HCT116 (cell line): Measurements from ENCODE around the gene EGFR. TPM values are rescaled to one million over a fixed set of nuclear protein-coding genes. Genes with fewer than 3 reads are reported as not detected.

Source experiments
- ATAC-seq: fragments of 200-7000 bp; cut with Tn5 transposase; 2 replicates; pipeline ENCODE4 v1.9.1; 2020; ENCODE audit warnings: mild to moderate bottlenecking, moderate library complexity
- BruUV-seq: library from RNA; stranded (reverse); fragments of 400-500 nt; replicated peaks from 2 replicates; lab custom pipeline; 2021; lab: Mats Ljungman, UMichigan
- CTCF ChIA-PET: fragments of 300-600 bp; sonication (Branson Sonifier 250); formaldehyde crosslinking; loops from one replicate; lab custom pipeline; 2021; ENCODE audit warnings: antibody characterized with exemption; lab: Charles Lee
- POLR2A ChIA-PET: fragments of 300-600, 350-600 bp; sonication (Branson Sonifier 250); formaldehyde crosslinking; loops from one replicate; lab custom pipeline; 2021; ENCODE audit warnings: antibody characterized with exemption; lab: Charles Lee
- RAD21 ChIA-PET, 2 experiments: fragments of 300-600 bp; sonication (Branson Sonifier 250); formaldehyde crosslinking; loops; one replicate each; lab custom pipeline; 2023; ENCODE audit warnings: low total read pairs in 2 of 2; ENCODE audit not compliant: uncharacterized antibody in 2 of 2, unreplicated experiment in 2 of 2, low non-redundant PET in 1 of 2; lab: Charles Lee
- DNase-seq: peaks from one replicate; pipeline ENCODE4 v3.0.0-alpha.2; 2010; ENCODE audit warnings: low read depth, low spot score
- H2AFZ ChIP-seq: fragments of 200-600 bp; shearing (Covaris generic), sonication (generic); 2 replicates; pipeline ENCODE4 v1.6.1; 2017; ENCODE audit warnings: low read depth, mixed run types, mixed read lengths, antibody characterized with exemption, low read length; ENCODE audit not compliant: poor library complexity, severe bottlenecking
- H3K27ac ChIP-seq: 2 replicates; pipeline ENCODE4 v1.5.1; 2012; ENCODE audit warnings: low read depth, low read length
- H3K27me3 ChIP-seq: fragments of 200-600 bp; sonication (generic); 2 replicates; pipeline ENCODE4 v1.6.1; 2016; ENCODE audit warnings: mixed run types, low read length, mixed read lengths; ENCODE audit not compliant: insufficient read depth
- H3K36me3 ChIP-seq, 2 experiments: fragments of 200-500 bp in 1 of 2; fragments of 200-600 bp in 1 of 2; sonication (Bioruptor generic) in 1 of 2; sonication (generic) in 1 of 2; 2 replicates each; pipeline versions ENCODE4 v1.5.1 to v1.6.1; 2014 to 2016; ENCODE audit warnings: low read length in 2 of 2, inconsistent platforms in 1 of 2, mixed read lengths in 1 of 2, mixed run types in 1 of 2; ENCODE audit not compliant: insufficient read depth in 2 of 2, control insufficient read depth in 1 of 2
- H3K4me1 ChIP-seq, 2 experiments: fragments of 200-600 bp in 1 of 2; sonication (generic) in 1 of 2; 2 replicates each; pipeline versions ENCODE4 v1.5.1 to v1.6.1; 2012 to 2017; ENCODE audit warnings: low read length in 2 of 2, inconsistent platforms in 1 of 2, mild to moderate bottlenecking in 1 of 2, mixed read lengths in 1 of 2, mixed run types in 1 of 2, moderate library complexity in 1 of 2; ENCODE audit not compliant: insufficient read depth in 2 of 2, control insufficient read depth in 1 of 2
- H3K4me2 ChIP-seq: fragments of 200-600 bp; sonication (generic); 2 replicates; pipeline ENCODE4 v1.6.1; 2017; ENCODE audit warnings: mixed run types, low read length, mixed read lengths
- H3K4me3 ChIP-seq, 2 experiments: fragments of 200-600 bp in 1 of 2; sonication (generic) in 1 of 2; replicated peaks in 1 of 2; 2 replicates each; pipeline ENCODE4 v1.5.1; 2011 to 2016; ENCODE audit warnings: low read length in 2 of 2, control low read depth in 1 of 2, low read depth in 1 of 2, mild to moderate bottlenecking in 1 of 2, mixed read lengths in 1 of 2, mixed run types in 1 of 2
- H3K79me2 ChIP-seq: fragments of 200-600 bp; sonication (generic); 2 replicates; pipeline ENCODE4 v1.6.1; 2017; ENCODE audit warnings: mild to moderate bottlenecking, mixed run types, low read length, moderate library complexity, mixed read lengths; ENCODE audit not compliant: insufficient read depth
- H3K9ac ChIP-seq: fragments of 200-600 bp; sonication (generic); 2 replicates; pipeline ENCODE4 v1.6.1; 2016; ENCODE audit warnings: low read length, mixed read lengths
- H3K9me2 ChIP-seq: fragments of 200-600 bp; sonication (generic), shearing (Covaris generic); 2 replicates; pipeline ENCODE4 v1.6.1; 2017; ENCODE audit warnings: mixed run types, mild to moderate bottlenecking, moderate library complexity; ENCODE audit not compliant: insufficient read depth
- H3K9me3 ChIP-seq, 2 experiments: fragments of 200-500 bp in 1 of 2; fragments of 200-600 bp in 1 of 2; sonication (Bioruptor generic) in 1 of 2; sonication (generic) in 1 of 2; 2 replicates each; pipeline ENCODE4 v1.6.1; 2014 to 2017; ENCODE audit warnings: low read length in 2 of 2, mixed read lengths in 2 of 2, inconsistent platforms in 1 of 2, low read depth in 1 of 2, mild to moderate bottlenecking in 1 of 2, mixed run types in 1 of 2, moderate library complexity in 1 of 2; ENCODE audit not compliant: control insufficient read depth in 1 of 2, insufficient read depth in 1 of 2
- H4K20me1 ChIP-seq: fragments of 200-600 bp; sonication (generic), shearing (Covaris generic); 2 replicates; pipeline ENCODE4 v1.6.1; 2017; ENCODE audit warnings: mixed run types, mild to moderate bottlenecking, moderate library complexity; ENCODE audit not compliant: insufficient read depth
- CBX3 ChIP-seq: IDR thresholded peaks from 2 replicates; pipeline ENCODE4 v1.6.1; 2012; ENCODE audit warnings: low read depth
- CEBPB ChIP-seq: IDR thresholded peaks from 2 replicates; pipeline ENCODE4 v1.6.1; 2012; ENCODE audit warnings: low read depth
- EGR1 ChIP-seq: IDR thresholded peaks from 2 replicates; pipeline ENCODE4 v1.6.1; 2012; ENCODE audit warnings: low read depth
- ELF1 ChIP-seq: IDR thresholded peaks from 2 replicates; pipeline ENCODE4 v1.6.1; 2012; ENCODE audit warnings: low read depth, borderline replicate concordance
- EZH2 ChIP-seq: fragments of 200-600 bp; sonication (generic); IDR thresholded peaks from 2 replicates; pipeline ENCODE4 v1.6.1; 2017; ENCODE audit warnings: antibody characterized with exemption, mixed run types
- FOSL1 ChIP-seq: IDR thresholded peaks from 2 replicates; pipeline ENCODE4 v1.6.1; 2012; ENCODE audit warnings: low read depth
- JUND ChIP-seq: IDR thresholded peaks from 2 replicates; pipeline ENCODE4 v1.6.1; 2012
- POLR2AphosphoS5 ChIP-seq: IDR thresholded peaks from 2 replicates; pipeline ENCODE4 v1.6.1; 2011; ENCODE audit warnings: mild to moderate bottlenecking, low read depth, low read length, moderate library complexity
- REST ChIP-seq: IDR thresholded peaks from 2 replicates; pipeline ENCODE4 v1.6.1; 2012; ENCODE audit warnings: low read depth
- SIN3A ChIP-seq: IDR thresholded peaks from 2 replicates; pipeline ENCODE4 v1.6.1; 2012; ENCODE audit warnings: low read depth
- SP1 ChIP-seq: IDR thresholded peaks from 2 replicates; pipeline ENCODE4 v1.6.1; 2012; ENCODE audit warnings: low read depth
- SRF ChIP-seq: IDR thresholded peaks from 2 replicates; pipeline ENCODE4 v1.6.1; 2012; ENCODE audit warnings: low read depth
- TCF7L2 ChIP-seq: IDR thresholded peaks from 2 replicates; pipeline ENCODE4 v1.7.0; 2011; ENCODE audit warnings: borderline replicate concordance, inconsistent platforms; ENCODE audit not compliant: insufficient read depth, insufficient read length; ENCODE audit errors: extremely low read depth
- ZBTB33 ChIP-seq: IDR thresholded peaks from 2 replicates; pipeline ENCODE4 v1.6.1; 2011; ENCODE audit warnings: mild to moderate bottlenecking, low read length, moderate library complexity; ENCODE audit not compliant: insufficient replicate concordance; ENCODE audit errors: extremely low read depth
- ZNF274 ChIP-seq: fragments of 200-500 bp; sonication (Bioruptor generic); IDR thresholded peaks from 2 replicates; pipeline ENCODE4 v1.6.1; 2014; ENCODE audit warnings: mild to moderate bottlenecking, low read depth, low read length, inconsistent platforms
- intact Hi-C: fragments of 100-400 bp; cut with micrococcal nuclease; formaldehyde crosslinking; loops from 2 replicates; pipeline ENCODE4 v1.10.0; 2022
- total RNA-seq: library from RNA; stranded (reverse); gene quantifications from one replicate; pipeline ENCODE4 v1.2.1, GENCODE V29; 2021; ENCODE audit not compliant: unreplicated experiment

EGFR gene
- total RNA-seq, 1 experiment from 2014 or later: 71.5 TPM

GRCh38 chr7:55056577-55057480 is 38.0 kb downstream of the EGFR start:
- CTCF ChIA-PET: no interaction called here
- H4K20me1 ChIP-seq: no peaks in the 10 kb centered on the region
- no peak for TF ChIP-seq ZBTB33
- no peak for TF ChIP-seq CBX3
- TF ChIP-seq SRF: no peak
- TF ChIP-seq FOSL1: no peak
- no peak for TF ChIP-seq ZNF274
- no peak for TF ChIP-seq JUND
- no peak for TF ChIP-seq EGR1
- no peak for TF ChIP-seq SP1
- TF ChIP-seq REST: no peak
- no peak for TF ChIP-seq CEBPB
- no peak for TF ChIP-seq EZH2
- no peak for TF ChIP-seq ELF1
- TF ChIP-seq POLR2AphosphoS5: no peak
- no peak for TF ChIP-seq TCF7L2
- no peak for TF ChIP-seq SIN3A
- ATAC-seq (no peak), DNase-seq (no peak)
- H3K4me3 ChIP-seq: no peak overlapping the region
- BruUV-seq: no TSS peak
- no peak overlapping the region for H3K4me2 ChIP-seq
- H3K9me2 ChIP-seq: no peaks in the 10 kb centered on the region
- POLR2A ChIA-PET: interaction anchor here (0.5 kb wide), 1 partner anchor 15 kb away, joined by 3 read pairs; no protein-coding TSS in a partner anchor
- H3K27me3 ChIP-seq: no peaks in the 10 kb centered on the region
- H2AFZ ChIP-seq: no peak overlapping the region
- H3K9me3 ChIP-seq: no peaks in the 10 kb centered on the region
- RAD21 ChIA-PET: no interaction called here
- H3K4me1 ChIP-seq: peaks cover 0 to 55% of the 10 kb centered on the region in 2 experiments; a peak in 3 of 4 replicates
- no peak overlapping the region for H3K9ac ChIP-seq
- no peaks in the 10 kb centered on the region; a peak in 1 of 4 replicates for H3K36me3 ChIP-seq
- intact Hi-C loops: no loop called here
- H3K79me2 ChIP-seq: peaks cover 96% of the 10 kb centered on the region
- H3K27ac ChIP-seq: no peak overlapping the region
